Psoas muscle (tissue), 8 donors: ENCODE results near the gene CHCHD3. TPM values are rescaled to one million over a fixed set of nuclear protein-coding genes. Genes with fewer than 3 reads are reported as not detected.

Experiments
- ATAC-seq, 4 donors: fragments of 200-7000 bp; cut with Tn5 transposase; one replicate each; pipeline ENCODE4 v1.9.1; 2020; ENCODE audit warnings: moderate library complexity in 3 of 4, mild to moderate bottlenecking in 2 of 4
- DNase-seq, 2 donors: peaks; one replicate each; pipeline ENCODE4 v3.0.0-alpha.2; 2020
- H3K27ac ChIP-seq: fragments of 200-600 bp; one replicate; pipeline ENCODE4 v1.8.0; 2022
- H3K27me3 ChIP-seq, 3 donors: fragments of 200-600 bp in 1 of 3; one replicate each; pipeline versions ENCODE4 v1.6.1 to v1.8.0; 2013 to 2022; ENCODE audit warnings: low read length in 2 of 3, mild to moderate bottlenecking in 2 of 3, moderate library complexity in 1 of 3; ENCODE audit not compliant: insufficient read depth in 3 of 3
- H3K36me3 ChIP-seq, 2 donors: fragments of 200-600 bp in 1 of 2; one replicate each; pipeline versions ENCODE4 v1.6.1 to v1.8.0; 2013 to 2022; ENCODE audit warnings: low read depth in 1 of 2, mild to moderate bottlenecking in 1 of 2, moderate library complexity in 1 of 2; ENCODE audit not compliant: insufficient read depth in 1 of 2
- H3K4me1 ChIP-seq: fragments of 200-600 bp; one replicate; pipeline ENCODE4 v1.8.0; 2022
- H3K4me3 ChIP-seq: fragments of 200-600 bp; one replicate; pipeline ENCODE4 v1.8.0; 2022; ENCODE audit warnings: mild to moderate bottlenecking
- H3K9me3 ChIP-seq: fragments of 200-600 bp; one replicate; pipeline ENCODE4 v1.8.0; 2022
- CTCF ChIP-seq: fragments of 200-600 bp; IDR thresholded peaks from one replicate; pipeline ENCODE4 v1.8.0; 2022; ENCODE audit warnings: antibody characterized with exemption
- WGBS, 3 donors: extraction: QIAGEN DNeasy Blood & Tissue Kit; methylation state at CpG; one replicate each; pipeline versions ENCODE4 v1.1.6 to v1.1.7; 2013; 5-methylcytosine and 5-hydroxymethylcytosine counted together
- intact Hi-C, 2 donors: fragments of 100-400 bp; cut with DNase I; formaldehyde crosslinking; loops; one replicate each; pipeline versions ENCODE4 v1.11.0 to v1.14.2; 2022
- polyA plus RNA-seq, 3 donors: library from polyadenylated mRNA; stranded (reverse); fragments of 200-250 nt; gene quantifications; one replicate each; pipeline ENCODE4 v1.2.3, GENCODE V29; 2013
- total RNA-seq, 4 donors: library from RNA; stranded (reverse); fragmentation: NEBNext Ultra II Directional in 2 of 4; extraction: Animal tissue kit (Norgen Biotek cat#: 25700) in 2 of 4; gene quantifications; one replicate each; pipeline versions ENCODE4 v1.2.1 to v1.2.4, GENCODE V29; 2021 to 2023
- donor health status: healthy with polysubstance abuse.
- donor health status: DM: no; HTN: no; CAD: no; lungs with moderate emphysema.
- donor health status: Bipolar disorder and iron deficiency.
- donor health status: healthy.
- donor health status: DM: yes; HTN: yes; CAD: no.
- donor health status: DM: no; HTN: no; CAD: no.
- donor health status: DM: no; HTN: no; CAD: no.
- donor health status: DM: yes; HTN: yes; CAD: no.

The CHCHD3 gene
- total and polyA plus RNA-seq, 7 donors = 129 to 206 (median 184) TPM

GRCh38 chr7:133024596-133024995 lies 57.3 kb downstream of the CHCHD3 start:
- H3K36me3 ChIP-seq = peaks cover 0 to 5% of the 10 kb centered on the region in 2 donors
- no peak for TF ChIP-seq CTCF
- 67 to 79% (median 70%) methylated on average over 5 of the region's 5 CpGs for WGBS, 3 donors
- H3K27ac ChIP-seq = peak overlapping the region; percentile 25
- H3K9me3 ChIP-seq = peaks cover 9% of the 10 kb centered on the region
- intact Hi-C loops = no loop called here
- DNase-seq (no peak), ATAC-seq (no peak)
- H3K4me1 ChIP-seq = peaks cover 11% of the 10 kb centered on the region
- no peak overlapping the region for H3K4me3 ChIP-seq
- no peaks in the 10 kb centered on the region for H3K27me3 ChIP-seq

- Histone ChIP-seq H3K9me3 (peaks cover 9% of the 10 kb centered on the region), H3K27ac (no peak overlapping the region), H3K36me3 (peaks cover 0 to 5% of the 10 kb centered on the region in 2 donors), H3K27me3 (no peaks in the 10 kb centered on the region), H3K4me3 (no peak overlapping the region), H3K4me1 (peaks cover 11% of the 10 kb centered on the region)
- no peak for DNase-seq
- WGBS, 3 donors = 61 to 64% (median 62%) methylated on average over 4 of the region's 4 CpGs
- no peak for TF ChIP-seq CTCF
- ATAC-seq = no peak
- intact Hi-C loops = no loop called here
Observed at GRCh38 chr7:133023370-133024071, 58.4 kb downstream of the CHCHD3 start.

- no peak overlapping the region for H3K27ac ChIP-seq
- TF ChIP-seq CTCF = no peak
- DNase-seq = no peak
Observed at GRCh38 chr7:133022661-133023060, 59.2 kb downstream of the CHCHD3 start.

GRCh38 chr7:133021196-133021595 lies 60.7 kb downstream of the CHCHD3 start:
- TF ChIP-seq CTCF = no peak
- no peak overlapping the region for H3K4me3 ChIP-seq
- no peaks in the 10 kb centered on the region for H3K27me3 ChIP-seq
- WGBS, 3 donors = 61 to 73% (median 64%) methylated on average over 3 of the region's 3 CpGs
- ATAC-seq (no peak), DNase-seq (no peak)
- intact Hi-C loops = no loop called here
- H3K9me3 ChIP-seq = peaks cover 2% of the 10 kb centered on the region
- peaks cover 0 to 5% of the 10 kb centered on the region in 2 donors for H3K36me3 ChIP-seq
- H3K4me1 ChIP-seq = peaks cover 14% of the 10 kb centered on the region
- H3K27ac ChIP-seq = no peak overlapping the region

More at GRCh38 chr7:133022661-133023060, 59.2 kb downstream of the CHCHD3 start:
- Histone ChIP-seq H3K4me1 (peaks cover 11% of the 10 kb centered on the region), H3K9me3 (peaks cover 9% of the 10 kb centered on the region), H3K27me3 (no peaks in the 10 kb centered on the region), H3K4me3 (no peak overlapping the region), H3K36me3 (peaks cover 0 to 5% of the 10 kb centered on the region in 2 donors)
- intact Hi-C loops = no loop called here
- no peak for ATAC-seq

GRCh38 chr7:133020496-133020895 lies 61.4 kb downstream of the CHCHD3 start:
- H3K27me3 ChIP-seq = no peaks in the 10 kb centered on the region

More at GRCh38 chr7:133020496-133020895, 61.4 kb downstream of the CHCHD3 start:
- no peak for DNase-seq
- 85 to 89% (median 87%) methylated on average over 6 of the region's 6 CpGs for whole genome bisulfite sequencing, 3 donors
- Histone ChIP-seq H3K4me3 (no peak overlapping the region), H3K9me3 (no peaks in the 10 kb centered on the region), H3K4me1 (peaks cover 14% of the 10 kb centered on the region), H3K36me3 (peaks cover 0 to 5% of the 10 kb centered on the region in 2 donors), H3K27ac (no peak overlapping the region)
- intact Hi-C loops = no loop called here
- no peak for ATAC-seq
- TF ChIP-seq CTCF = no peak
